Activated CD4-positive, alpha-beta T cell treated with anti-CD3 and anti-CD28 coated beads, Interleukin-2, amount 10 ng/mL, durations not matched to agents 24 days and 14 days (primary cell): ENCODE measurements around the gene NRP2. TPM values are rescaled to one million over a fixed set of nuclear protein-coding genes. Genes with fewer than 3 reads are reported as not detected.
A peak's percentile ranks its signal among the peaks of the same experiment; 100 is the strongest.

Source experiments
- DNase-seq: peaks from one replicate; pipeline ENCODE4 v3.0.0; 2022
- H3K27ac Mint-ChIP-seq: one replicate; pipeline ENCODE4 v1.8.0; 2022; ENCODE audit warnings: mild to moderate bottlenecking, mixed read lengths
- H3K27me3 Mint-ChIP-seq: one replicate; pipeline ENCODE4 v1.8.0; 2022; ENCODE audit warnings: mixed read lengths
- H3K36me3 Mint-ChIP-seq: one replicate; pipeline ENCODE4 v1.8.0; 2022; ENCODE audit warnings: low read depth, mild to moderate bottlenecking, mixed read lengths
- H3K4me1 Mint-ChIP-seq: one replicate; pipeline ENCODE4 v1.8.0; 2021; ENCODE audit warnings: mixed read lengths
- H3K4me3 Mint-ChIP-seq: one replicate; pipeline ENCODE4 v1.8.0; 2022; ENCODE audit warnings: mild to moderate bottlenecking, moderate library complexity, mixed read lengths
- H3K9me3 Mint-ChIP-seq: one replicate; pipeline ENCODE4 v1.8.0; 2021; ENCODE audit warnings: mixed read lengths
- intact Hi-C: fragments of 100-400 bp; cut with micrococcal nuclease; formaldehyde crosslinking; loops from one replicate; pipeline ENCODE4 v1.15.1; 2023
- total RNA-seq: library from RNA; stranded (reverse); gene quantifications from 2 replicates; pipeline ENCODE4 v1.2.3, GENCODE V29; 2022

NRP2 gene
- total RNA-seq, 1 donor from 2014 or later: 64.4 TPM

DNA sequence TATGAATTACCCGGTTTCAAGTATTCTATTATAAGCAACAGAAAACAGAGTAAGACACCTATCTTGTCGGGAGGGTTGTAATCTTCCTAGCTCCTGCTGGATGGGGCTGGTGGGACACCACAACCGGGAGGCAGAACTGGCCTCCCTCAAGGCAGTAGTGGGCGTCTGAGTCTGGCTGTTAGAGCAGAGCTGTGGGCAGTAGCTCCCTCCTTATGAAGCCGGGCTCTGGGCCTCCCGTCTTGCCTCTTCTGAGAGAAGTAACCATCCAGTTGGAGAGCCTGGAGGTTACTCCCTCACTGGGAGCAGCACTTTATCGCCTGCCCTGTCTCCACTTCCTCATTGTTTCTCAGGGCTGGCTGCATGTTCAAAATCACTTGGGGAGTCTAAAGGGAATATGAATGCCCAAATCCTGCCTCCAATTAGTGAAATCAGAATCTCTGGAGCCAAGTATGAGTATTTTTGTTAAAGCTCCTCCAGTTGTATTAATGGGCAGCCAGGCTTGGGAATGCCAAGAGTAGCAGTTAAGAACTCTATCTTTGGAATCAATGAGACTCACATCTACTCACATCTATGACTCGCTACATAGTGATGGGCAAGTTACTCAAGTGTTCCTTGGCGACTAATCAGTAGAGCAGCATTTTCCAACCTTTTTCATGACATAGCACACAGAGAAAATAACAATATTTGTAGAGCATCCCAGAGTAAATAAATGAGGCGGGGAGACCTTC, 27.3 kb upstream of the NRP2 start:
- intact Hi-C loops: no loop called here
- H3K4me1 Mint-ChIP-seq: peaks cover 10% of the 10 kb centered on the region
- H3K27me3 Mint-ChIP-seq: peaks cover 6% of the 10 kb centered on the region
- no peak overlapping the region for H3K4me3 Mint-ChIP-seq
- no peak for DNase-seq
- H3K36me3 Mint-ChIP-seq: no peaks in the 10 kb centered on the region
- peaks cover 6% of the 10 kb centered on the region for H3K9me3 Mint-ChIP-seq
- peak overlapping the region; percentile 1 for H3K27ac Mint-ChIP-seq

- no peak for DNase-seq
- H3K36me3 Mint-ChIP-seq: no peaks in the 10 kb centered on the region
- peaks cover 18% of the 10 kb centered on the region for H3K4me1 Mint-ChIP-seq
- no peak overlapping the region for H3K4me3 Mint-ChIP-seq
- H3K27me3 Mint-ChIP-seq: peaks cover 6% of the 10 kb centered on the region
- peaks cover 10% of the 10 kb centered on the region for H3K9me3 Mint-ChIP-seq
- H3K27ac Mint-ChIP-seq: no peak overlapping the region
- intact Hi-C loops: no loop called here
These were observed 26.4 kb upstream of the NRP2 start for GRCh38 chr2:205655779-205656456.

GRCh38 chr2:205656461-205656860, 25.8 kb upstream of the NRP2 start:
- Mint-ChIP-seq H3K4me1 (peaks cover 23% of the 10 kb centered on the region), H3K36me3 (no peaks in the 10 kb centered on the region), H3K9me3 (peaks cover 10% of the 10 kb centered on the region), H3K4me3 (no peak overlapping the region), H3K27me3 (peaks cover 6% of the 10 kb centered on the region), H3K27ac (no peak overlapping the region)
- intact Hi-C loops: no loop called here
- no peak for DNase-seq

GRCh38 chr2:205656941-205657340, 25.4 kb upstream of the NRP2 start:
- H3K4me1 Mint-ChIP-seq: peaks cover 26% of the 10 kb centered on the region
- no peak overlapping the region for H3K4me3 Mint-ChIP-seq
- no peaks in the 10 kb centered on the region for H3K36me3 Mint-ChIP-seq
- DNase-seq: no peak
- peaks cover 10% of the 10 kb centered on the region for H3K9me3 Mint-ChIP-seq
- H3K27ac Mint-ChIP-seq: no peak overlapping the region
- H3K27me3 Mint-ChIP-seq: peaks cover 4% of the 10 kb centered on the region
- intact Hi-C loops: no loop called here

GRCh38 chr2:205657579-205657978, 24.7 kb upstream of the NRP2 start:
- no peak overlapping the region for H3K4me3 Mint-ChIP-seq

DNA sequence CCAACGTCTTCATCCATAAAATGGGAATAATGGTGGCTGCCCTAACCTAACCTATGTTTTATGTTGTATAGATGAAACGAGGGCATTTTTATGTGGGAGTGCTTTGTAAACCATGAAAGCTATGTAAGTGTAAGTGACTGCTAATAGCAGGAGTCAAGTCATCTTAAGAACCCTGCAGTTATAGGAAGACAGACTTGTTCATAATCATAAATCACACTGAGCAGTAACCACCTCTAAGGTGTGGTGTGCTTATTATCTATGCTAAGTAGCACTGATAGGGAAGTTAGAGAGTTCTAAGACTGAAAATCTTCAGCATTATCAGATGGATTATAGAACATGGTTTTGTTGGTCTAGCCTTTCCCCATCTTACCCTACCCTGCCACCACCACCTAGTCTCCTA, 24.2 kb upstream of the NRP2 start:
- H3K4me1 Mint-ChIP-seq: peaks cover 31% of the 10 kb centered on the region
- H3K36me3 Mint-ChIP-seq: no peaks in the 10 kb centered on the region
- H3K27me3 Mint-ChIP-seq: peaks cover 4% of the 10 kb centered on the region
- intact Hi-C loops: no loop called here
- H3K4me3 Mint-ChIP-seq: no peak overlapping the region
- H3K9me3 Mint-ChIP-seq: peaks cover 10% of the 10 kb centered on the region
- H3K27ac Mint-ChIP-seq: no peak overlapping the region
- no peak for DNase-seq

More at GRCh38 chr2:205657579-205657978, 24.7 kb upstream of the NRP2 start:
- no peaks in the 10 kb centered on the region for H3K36me3 Mint-ChIP-seq
- no peak for DNase-seq
- intact Hi-C loops: no loop called here
- no peak overlapping the region for H3K27ac Mint-ChIP-seq
- H3K27me3 Mint-ChIP-seq: peaks cover 4% of the 10 kb centered on the region
- peaks cover 31% of the 10 kb centered on the region for H3K4me1 Mint-ChIP-seq
- peaks cover 10% of the 10 kb centered on the region for H3K9me3 Mint-ChIP-seq

DNA sequence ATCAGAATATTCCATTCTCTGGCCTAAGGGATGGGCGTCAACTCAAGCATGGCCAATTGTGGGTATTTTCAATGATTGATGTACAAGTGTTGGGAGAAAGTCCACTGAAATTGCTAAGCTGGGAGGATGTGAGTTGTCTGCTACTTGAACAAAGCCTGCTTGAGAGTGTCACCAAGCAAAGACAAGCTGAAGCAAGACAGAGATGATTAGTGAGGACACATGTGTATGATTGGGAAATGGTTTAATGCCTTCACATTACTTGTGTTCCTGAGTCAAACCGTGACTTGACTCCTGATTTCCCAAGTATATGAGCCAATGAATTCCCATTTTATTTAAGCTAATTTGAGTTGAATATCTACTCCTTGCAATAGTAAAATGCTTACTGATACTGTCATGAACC, 23.7 kb upstream of the NRP2 start:
- no peak for DNase-seq
- Mint-ChIP-seq H3K27ac (no peak overlapping the region), H3K36me3 (no peaks in the 10 kb centered on the region), H3K9me3 (peaks cover 10% of the 10 kb centered on the region), H3K4me3 (no peak overlapping the region), H3K27me3 (peaks cover 4% of the 10 kb centered on the region), H3K4me1 (peaks cover 33% of the 10 kb centered on the region)
- intact Hi-C loops: no loop called here

DNA sequence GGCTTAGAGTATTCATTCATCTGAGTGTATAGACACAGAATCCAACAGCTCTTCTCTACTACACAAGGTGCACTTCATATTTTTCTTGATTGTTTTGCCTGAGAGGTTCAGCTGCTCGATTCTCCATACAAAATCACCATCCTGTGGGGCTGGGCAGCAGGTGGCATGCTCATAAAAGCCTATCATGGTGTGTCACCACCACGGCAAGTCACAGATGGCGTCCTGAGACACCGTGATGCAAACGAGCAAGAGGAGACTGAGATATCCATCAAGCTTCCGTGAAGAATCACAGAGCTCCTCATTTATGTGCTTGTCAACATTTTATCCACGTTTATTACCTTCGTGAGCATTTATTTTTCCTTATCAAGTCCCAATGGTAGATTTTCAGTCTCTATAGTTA, 22.4 kb upstream of the NRP2 start:
- Mint-ChIP-seq H3K4me1 (peaks cover 35% of the 10 kb centered on the region), H3K27me3 (peaks cover 4% of the 10 kb centered on the region), H3K9me3 (peaks cover 4% of the 10 kb centered on the region), H3K4me3 (peak overlapping the region; percentile 50), H3K36me3 (no peaks in the 10 kb centered on the region), H3K27ac (no peak overlapping the region)
- no peak for DNase-seq
- intact Hi-C loops: loop anchor here (2.0 kb wide), 3 partner anchors 21 to 47 kb away; no protein-coding TSS in a partner anchor

DNA sequence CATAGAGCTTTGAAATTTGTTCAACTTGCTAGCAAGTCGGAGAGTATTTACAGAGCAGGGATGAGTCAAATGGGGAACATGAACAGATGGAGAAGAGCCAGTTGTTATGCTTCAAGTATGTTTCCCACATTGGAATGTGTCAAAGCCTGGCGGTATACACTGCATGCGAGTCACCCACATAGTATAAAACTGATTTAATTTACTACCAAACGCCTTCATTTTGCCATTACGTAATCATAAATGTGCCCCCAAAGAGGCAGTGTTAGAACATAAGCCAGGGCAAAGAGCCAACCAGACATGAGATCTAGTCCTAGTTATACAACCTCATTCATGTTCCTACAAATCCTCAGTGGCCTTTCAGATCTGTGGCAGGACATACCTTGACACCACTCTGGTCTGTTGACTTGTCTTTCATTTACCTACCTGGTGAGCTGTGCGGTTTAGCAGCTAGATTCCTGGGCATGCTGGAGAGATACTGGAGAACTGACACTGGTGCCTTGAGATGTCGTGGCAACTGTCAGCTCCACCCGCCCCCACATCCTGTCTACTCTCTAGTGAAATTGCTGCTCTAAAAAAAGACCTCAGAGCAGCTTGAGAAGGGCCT, 21.7 kb upstream of the NRP2 start:
- Mint-ChIP-seq H3K27me3 (peaks cover 4% of the 10 kb centered on the region), H3K36me3 (no peaks in the 10 kb centered on the region), H3K9me3 (peaks cover 4% of the 10 kb centered on the region), H3K4me3 (peak overlapping the region; percentile 50), H3K4me1 (peaks cover 28% of the 10 kb centered on the region), H3K27ac (peak overlapping the region; percentile 73)
- peak; percentile 84 for DNase-seq
- intact Hi-C loops: loop anchor here (2.0 kb wide), 3 partner anchors 20 to 48 kb away; no protein-coding TSS in a partner anchor

DNA sequence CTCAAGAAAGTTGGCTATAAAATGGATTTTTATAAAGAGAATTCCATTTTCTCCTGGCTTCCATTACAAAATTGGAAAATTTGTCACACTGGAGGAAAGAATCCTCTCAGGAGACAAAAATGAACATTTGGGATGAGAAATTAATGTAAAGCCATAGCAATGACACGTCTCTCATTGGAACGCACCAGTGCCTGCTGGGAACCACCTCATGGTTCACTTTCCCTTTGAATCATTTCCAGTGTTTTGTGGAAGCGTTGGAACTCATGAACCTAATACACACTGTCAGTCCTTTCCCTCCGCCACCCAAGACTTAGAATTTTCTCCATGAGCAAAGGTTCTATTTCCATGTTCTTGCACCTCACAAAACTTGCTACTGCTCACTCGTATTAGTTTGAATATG, 21.0 kb upstream of the NRP2 start:
- H3K27me3 Mint-ChIP-seq: peaks cover under 1% of the 10 kb centered on the region
- no peak for DNase-seq
- peaks cover 28% of the 10 kb centered on the region for H3K4me1 Mint-ChIP-seq
- peaks cover 6% of the 10 kb centered on the region for H3K9me3 Mint-ChIP-seq
- peak overlapping the region; percentile 73 for H3K27ac Mint-ChIP-seq
- no peak overlapping the region for H3K4me3 Mint-ChIP-seq
- intact Hi-C loops: loop anchor here (2.0 kb wide), 3 partner anchors 20 to 48 kb away; no protein-coding TSS in a partner anchor
- H3K36me3 Mint-ChIP-seq: no peaks in the 10 kb centered on the region

DNA sequence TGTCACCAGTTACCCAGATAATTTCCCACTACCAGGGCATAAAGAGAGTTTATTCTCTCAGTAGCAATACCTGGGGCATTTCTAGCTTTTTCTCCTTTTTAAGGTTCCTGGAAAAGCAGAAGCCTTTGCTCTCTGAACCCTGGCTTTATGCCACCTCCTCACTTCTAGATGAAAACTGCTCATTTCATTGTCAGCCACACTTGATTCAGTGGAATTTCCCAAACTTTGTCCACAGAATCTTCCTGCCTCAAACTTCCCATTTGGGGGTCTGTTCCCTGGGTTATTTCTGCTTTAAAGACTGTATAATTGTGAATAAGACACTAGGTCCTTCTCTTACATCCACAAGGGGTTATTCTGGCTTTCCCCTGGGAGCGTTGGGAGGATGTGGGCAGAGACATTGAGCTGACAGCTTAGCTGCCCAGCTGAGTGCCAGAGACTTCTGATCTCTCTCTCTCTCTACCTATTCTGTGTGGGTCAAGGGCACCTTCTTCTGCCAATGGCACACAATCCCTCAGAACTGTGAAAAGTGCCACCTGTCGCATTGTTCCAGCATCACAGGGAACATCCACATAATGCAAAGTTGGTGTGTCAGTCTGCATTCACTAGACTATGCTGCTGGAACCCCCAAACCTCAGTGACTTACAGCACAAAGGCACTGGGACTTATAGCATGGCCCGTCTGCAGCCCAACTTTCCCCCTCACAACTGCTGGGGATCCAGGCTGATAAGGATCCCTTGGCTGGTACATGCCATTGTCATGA, 19.9 kb upstream of the NRP2 start:
- Mint-ChIP-seq H3K27me3 (no peaks in the 10 kb centered on the region), H3K4me1 (peaks cover 28% of the 10 kb centered on the region), H3K36me3 (no peaks in the 10 kb centered on the region), H3K9me3 (peaks cover 8% of the 10 kb centered on the region), H3K4me3 (no peak overlapping the region), H3K27ac (no peak overlapping the region)
- intact Hi-C loops: no loop called here
- no peak for DNase-seq

GRCh38 chr2:205665791-205666190, 16.5 kb upstream of the NRP2 start:
- H3K4me3 Mint-ChIP-seq: no peak overlapping the region
- intact Hi-C loops: no loop called here
- H3K4me1 Mint-ChIP-seq: peaks cover 18% of the 10 kb centered on the region
- no peak overlapping the region for H3K27ac Mint-ChIP-seq
- H3K9me3 Mint-ChIP-seq: peaks cover 13% of the 10 kb centered on the region
- H3K27me3 Mint-ChIP-seq: peaks cover 2% of the 10 kb centered on the region
- DNase-seq: no peak
- peaks cover 3% of the 10 kb centered on the region for H3K36me3 Mint-ChIP-seq

DNA sequence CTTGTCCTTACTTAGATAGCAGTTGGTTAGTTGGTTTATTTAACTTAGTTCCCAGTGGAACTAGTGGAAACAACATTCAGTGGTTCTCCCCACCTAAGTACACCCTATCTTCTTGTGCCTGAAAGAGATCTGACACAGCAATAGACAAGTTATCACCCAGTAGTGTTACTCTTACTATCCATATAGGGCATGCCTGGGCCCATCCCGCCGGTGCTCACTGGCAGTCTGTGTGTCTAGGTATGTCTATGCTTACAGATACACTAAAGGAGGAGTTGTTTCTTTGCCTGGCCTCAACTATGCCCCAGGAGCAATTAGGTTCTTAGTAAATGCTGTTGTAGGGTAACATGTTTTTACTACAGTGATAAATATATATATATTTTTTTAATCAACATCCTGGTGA, 12.0 kb upstream of the NRP2 start:
- intact Hi-C loops: no loop called here
- H3K27me3 Mint-ChIP-seq: peaks cover 11% of the 10 kb centered on the region
- peaks cover 4% of the 10 kb centered on the region for H3K4me1 Mint-ChIP-seq
- H3K4me3 Mint-ChIP-seq: no peak overlapping the region
- H3K27ac Mint-ChIP-seq: no peak overlapping the region
- H3K36me3 Mint-ChIP-seq: peaks cover 3% of the 10 kb centered on the region
- no peak for DNase-seq
- peaks cover 17% of the 10 kb centered on the region for H3K9me3 Mint-ChIP-seq
